Endodermal cell (in vitro differentiated cells): ENCODE measurements around the gene ITGB7. TPM values are rescaled to one million over a fixed set of nuclear protein-coding genes. Genes with fewer than 3 reads are reported as not detected.

Experiments
- DNase-seq: peaks from one replicate; pipeline ENCODE4 v3.0.0-alpha.2; 2017
- H3K27ac ChIP-seq: 2 replicates; pipeline ENCODE4 v1.5.1; 2013; ENCODE audit warnings: mild to moderate bottlenecking, low read depth, low read length, moderate library complexity
- H3K27me3 ChIP-seq: 2 replicates; pipeline ENCODE4 v1.6.1; 2013; ENCODE audit warnings: mild to moderate bottlenecking, low read length, moderate library complexity; ENCODE audit not compliant: insufficient read depth, control insufficient read depth, poor library complexity, severe bottlenecking
- H3K36me3 ChIP-seq: 2 replicates; pipeline ENCODE4 v1.7.0; 2013; ENCODE audit warnings: mild to moderate bottlenecking, low read length, moderate library complexity; ENCODE audit not compliant: control insufficient read depth, insufficient read depth
- H3K4me1 ChIP-seq: one replicate; pipeline ENCODE4 v1.7.0; 2013; ENCODE audit warnings: low read length; ENCODE audit not compliant: control insufficient read depth, insufficient read depth
- H3K4me3 ChIP-seq: 2 replicates; pipeline ENCODE4 v1.5.1; 2013; ENCODE audit warnings: mild to moderate bottlenecking, low read length, moderate library complexity
- H3K9ac ChIP-seq: 2 replicates; pipeline ENCODE4 v1.6.1; 2013; ENCODE audit warnings: mild to moderate bottlenecking, low read length, moderate library complexity; ENCODE audit not compliant: poor library complexity, severe bottlenecking; ENCODE audit errors: extremely low read depth
- H3K9me3 ChIP-seq: 2 replicates; pipeline ENCODE4 v1.6.1; 2013; ENCODE audit warnings: mild to moderate bottlenecking, low read length, moderate library complexity; ENCODE audit not compliant: control insufficient read depth
- H3K27ac Mint-ChIP-seq: 2 replicates; pipeline ENCODE4 v1.8.0; 2020; ENCODE audit warnings: mixed read lengths
- H3K27me3 Mint-ChIP-seq: 2 replicates; pipeline ENCODE4 v1.8.0; 2021; ENCODE audit warnings: mild to moderate bottlenecking, mixed read lengths; ENCODE audit not compliant: insufficient read depth
- H3K36me3 Mint-ChIP-seq: 2 replicates; pipeline ENCODE4 v1.8.0; 2020; ENCODE audit warnings: low read depth, mixed read lengths
- H3K4me1 Mint-ChIP-seq: 2 replicates; pipeline ENCODE4 v1.8.0; 2020; ENCODE audit warnings: mixed read lengths
- H3K4me3 Mint-ChIP-seq: 2 replicates; pipeline ENCODE4 v1.8.0; 2020; ENCODE audit warnings: mild to moderate bottlenecking, moderate library complexity, mixed read lengths
- H3K9me3 Mint-ChIP-seq: 2 replicates; pipeline ENCODE4 v1.8.0; 2020; ENCODE audit warnings: mild to moderate bottlenecking, mixed read lengths
- WGBS, 2 experiments: methylation state at CpG; one replicate each; pipeline versions ENCODE4 v1.1.5 to v1.1.7; 2013; ENCODE audit warnings: missing lambda C conversion rate in 2 of 2, mixed read lengths in 1 of 2; ENCODE audit not compliant: insufficient coverage in 1 of 2, insufficient read length in 1 of 2; 5-methylcytosine and 5-hydroxymethylcytosine counted together
- total RNA-seq, 2 donors: library from RNA; stranded (reverse); fragmentation: NEBNext Ultra II Directional in 1 of 2; extraction: Animal tissue kit (Norgen Biotek cat#: 25700) in 1 of 2; gene quantifications; 2 replicates in 1 of 2; 3 replicates in 1 of 2; pipeline ENCODE4 v1.2.1, GENCODE V29; 2021
- TF ChIP-seq, protein P1 (sequence below): fragments of 200-600 bp; sonication (generic); conservative IDR thresholded peaks from 2 replicates; pipeline ENCODE4 v1.5.0; 2021; ENCODE audit warnings: antibody characterized with exemption, mild to moderate bottlenecking

Gene ITGB7
- total RNA-seq, 2 donors from 2014 or later: 1.4 TPM

DNA sequence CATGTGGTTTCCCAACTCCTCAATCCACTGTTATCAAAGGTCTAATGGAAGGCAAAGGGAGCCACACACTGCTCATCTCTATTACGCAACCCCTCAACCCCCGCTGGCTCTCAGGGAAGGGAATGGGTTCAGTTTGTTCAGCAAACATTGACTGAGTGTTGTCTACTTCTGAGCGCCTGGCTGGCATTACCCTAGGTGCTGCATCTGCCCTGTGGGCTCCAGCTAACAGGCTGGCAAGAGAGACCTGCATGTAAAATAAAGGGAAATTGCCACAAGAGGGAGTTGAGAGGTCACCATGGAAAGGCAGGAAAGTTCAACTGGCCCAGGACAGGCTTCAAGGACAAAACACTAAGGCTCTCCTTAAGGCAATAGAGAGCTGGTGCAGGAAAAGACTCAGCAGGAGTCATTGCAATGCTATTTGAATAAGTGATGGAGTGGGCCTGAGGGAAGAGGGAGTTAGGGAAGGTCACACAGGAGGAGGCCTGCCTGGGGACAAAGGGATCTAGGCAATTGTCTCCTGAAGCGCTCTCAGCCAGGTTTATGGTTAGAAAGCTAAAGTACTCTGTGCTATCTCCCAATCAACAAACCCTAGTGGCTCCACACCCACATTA is 32.1 kb downstream of the ITGB7 start:
- Mint-ChIP-seq H3K27ac (peak overlapping the region; percentile 74), H3K9me3 (no peaks in the 10 kb centered on the region), H3K36me3 (peaks cover 6% of the 10 kb centered on the region), H3K4me1 (peaks cover 35% of the 10 kb centered on the region), H3K4me3 (peak overlapping the region; percentile 33), H3K27me3 (peaks cover 55% of the 10 kb centered on the region)
- TF ChIP-seq, protein P1, sequence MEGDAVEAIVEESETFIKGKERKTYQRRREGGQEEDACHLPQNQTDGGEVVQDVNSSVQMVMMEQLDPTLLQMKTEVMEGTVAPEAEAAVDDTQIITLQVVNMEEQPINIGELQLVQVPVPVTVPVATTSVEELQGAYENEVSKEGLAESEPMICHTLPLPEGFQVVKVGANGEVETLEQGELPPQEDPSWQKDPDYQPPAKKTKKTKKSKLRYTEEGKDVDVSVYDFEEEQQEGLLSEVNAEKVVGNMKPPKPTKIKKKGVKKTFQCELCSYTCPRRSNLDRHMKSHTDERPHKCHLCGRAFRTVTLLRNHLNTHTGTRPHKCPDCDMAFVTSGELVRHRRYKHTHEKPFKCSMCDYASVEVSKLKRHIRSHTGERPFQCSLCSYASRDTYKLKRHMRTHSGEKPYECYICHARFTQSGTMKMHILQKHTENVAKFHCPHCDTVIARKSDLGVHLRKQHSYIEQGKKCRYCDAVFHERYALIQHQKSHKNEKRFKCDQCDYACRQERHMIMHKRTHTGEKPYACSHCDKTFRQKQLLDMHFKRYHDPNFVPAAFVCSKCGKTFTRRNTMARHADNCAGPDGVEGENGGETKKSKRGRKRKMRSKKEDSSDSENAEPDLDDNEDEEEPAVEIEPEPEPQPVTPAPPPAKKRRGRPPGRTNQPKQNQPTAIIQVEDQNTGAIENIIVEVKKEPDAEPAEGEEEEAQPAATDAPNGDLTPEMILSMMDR: peak; percentile 74
- Histone ChIP-seq H3K9me3 (no peaks in the 10 kb centered on the region), H3K27me3 (no peaks in the 10 kb centered on the region), H3K36me3 (no peaks in the 10 kb centered on the region), H3K27ac (peak overlapping the region; percentile 19), H3K4me3 (no peak overlapping the region), H3K9ac (no peak overlapping the region), H3K4me1 (peaks cover 4% of the 10 kb centered on the region)
- 15 to 25% methylated on average over 1 to 4 of the region's 4 CpGs for WGBS, 2 experiments
- peak; percentile 95 for DNase-seq

DNA sequence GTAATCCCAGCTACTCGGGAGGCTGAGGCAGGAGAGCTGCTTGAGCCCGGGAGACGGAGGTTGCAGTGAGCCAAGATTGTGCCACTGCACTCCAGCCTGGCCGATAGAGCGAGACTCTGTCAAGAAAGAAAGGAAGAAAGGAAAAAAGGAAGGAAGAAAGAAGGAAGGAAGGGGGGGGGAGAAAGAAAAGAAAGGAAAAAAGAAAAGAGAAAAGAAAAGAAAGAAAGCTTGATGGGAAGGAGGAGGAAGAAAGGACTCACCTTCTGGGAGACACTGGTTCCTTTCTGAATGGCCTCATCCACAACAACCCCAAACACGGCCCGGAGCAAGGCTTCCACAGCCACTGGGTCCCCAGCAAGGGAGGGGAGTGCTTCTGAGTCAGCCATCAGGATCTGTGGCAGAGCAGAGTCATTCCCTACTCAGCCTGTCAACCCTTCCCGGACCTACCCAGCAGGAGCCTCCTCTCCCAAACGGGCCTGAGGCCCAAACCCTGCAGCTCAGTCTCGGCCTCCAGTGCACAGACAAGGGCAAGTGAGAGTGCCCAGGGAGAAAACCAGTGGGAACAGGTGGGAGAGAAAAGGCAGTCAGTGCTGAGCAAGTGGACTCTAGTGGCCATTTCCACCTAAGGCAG is 33.9 kb downstream of the ITGB7 start:
- Mint-ChIP-seq H3K27ac (no peak overlapping the region), H3K4me1 (peaks cover 27% of the 10 kb centered on the region), H3K27me3 (peaks cover 59% of the 10 kb centered on the region), H3K36me3 (peaks cover 9% of the 10 kb centered on the region), H3K4me3 (no peak overlapping the region), H3K9me3 (no peaks in the 10 kb centered on the region)
- no peak overlapping the region for H3K9ac ChIP-seq
- no peak overlapping the region for H3K27ac ChIP-seq
- WGBS, 2 experiments: 86 to 87% methylated on average over 8 to 10 of the region's 10 CpGs
- no peaks in the 10 kb centered on the region for H3K27me3 ChIP-seq
- peaks cover 4% of the 10 kb centered on the region for H3K4me1 ChIP-seq
- peak; percentile 53 for DNase-seq
- no peak overlapping the region for H3K4me3 ChIP-seq
- no peaks in the 10 kb centered on the region for H3K36me3 ChIP-seq
- no peaks in the 10 kb centered on the region for H3K9me3 ChIP-seq
- TF ChIP-seq, protein P1: no peak

DNA sequence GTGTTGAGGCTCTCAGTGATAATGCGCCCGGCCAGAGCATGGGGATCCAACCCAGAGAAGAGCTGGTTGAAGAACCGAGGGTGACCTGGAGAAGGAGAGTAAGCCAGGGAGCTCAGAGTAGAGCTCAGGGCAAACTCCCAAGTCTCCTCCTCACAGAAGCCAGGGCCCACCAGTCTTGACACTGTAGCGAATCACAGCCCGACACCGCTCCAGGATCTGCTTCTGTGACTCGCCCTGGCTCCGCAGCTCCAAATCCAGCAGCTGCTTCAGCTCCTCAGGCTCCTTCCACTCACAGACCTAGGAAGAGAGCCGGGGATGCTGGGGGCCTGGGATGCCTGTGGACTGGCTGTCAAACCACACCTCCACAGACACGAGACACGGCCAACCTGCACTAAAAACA is 34.7 kb downstream of the ITGB7 start:
- Histone ChIP-seq H3K4me1 (peaks cover 4% of the 10 kb centered on the region), H3K4me3 (no peak overlapping the region), H3K27me3 (no peaks in the 10 kb centered on the region), H3K9ac (no peak overlapping the region), H3K27ac (no peak overlapping the region), H3K36me3 (no peaks in the 10 kb centered on the region), H3K9me3 (no peaks in the 10 kb centered on the region)
- no peak overlapping the region for H3K4me3 Mint-ChIP-seq
- no peak overlapping the region for H3K27ac Mint-ChIP-seq
- peak; percentile 54 for DNase-seq
- H3K27me3 Mint-ChIP-seq: peaks cover 60% of the 10 kb centered on the region
- H3K36me3 Mint-ChIP-seq: peaks cover 9% of the 10 kb centered on the region
- TF ChIP-seq, protein P1: no peak
- WGBS, 2 experiments: 93 to 97% methylated on average over 10 to 11 of the region's 11 CpGs
- H3K9me3 Mint-ChIP-seq: no peaks in the 10 kb centered on the region
- H3K4me1 Mint-ChIP-seq: peaks cover 27% of the 10 kb centered on the region
